Stomach smooth muscle (tissue), 2 donors: ENCODE measurements around the gene IGF2R.

ENCODE experiments used
- H3K27ac ChIP-seq: one replicate; pipeline ENCODE4 v1.7.0; 2013; ENCODE audit warnings: mild to moderate bottlenecking, low read length, inconsistent platforms
- H3K27me3 ChIP-seq, 2 donors: one replicate each; pipeline ENCODE4 v1.7.0; 2013; ENCODE audit warnings: low read length in 2 of 2; ENCODE audit not compliant: insufficient read depth in 2 of 2, control insufficient read depth in 1 of 2
- H3K36me3 ChIP-seq, 2 donors: one replicate each; pipeline ENCODE4 v1.7.0; 2013; ENCODE audit warnings: low read length in 2 of 2; ENCODE audit not compliant: control insufficient read depth in 2 of 2, insufficient read depth in 2 of 2
- H3K4me1 ChIP-seq: one replicate; pipeline ENCODE4 v1.7.0; 2013; ENCODE audit warnings: low read length; ENCODE audit not compliant: control insufficient read depth, insufficient read depth
- H3K4me3 ChIP-seq, 2 donors: one replicate each; pipeline ENCODE4 v1.7.0; 2013; ENCODE audit warnings: low read length in 2 of 2
- H3K9ac ChIP-seq, 2 donors: one replicate each; pipeline ENCODE4 v1.7.0; 2013; ENCODE audit warnings: low read length in 2 of 2, mild to moderate bottlenecking in 1 of 2
- H3K9me3 ChIP-seq, 2 donors: one replicate each; pipeline ENCODE4 v1.7.0; 2013; ENCODE audit warnings: low read length in 2 of 2; ENCODE audit not compliant: control insufficient read depth in 2 of 2
- donor health status: healthy.
- donor health status: Pancreatic carcinoma.

The IGF2R gene

DNA sequence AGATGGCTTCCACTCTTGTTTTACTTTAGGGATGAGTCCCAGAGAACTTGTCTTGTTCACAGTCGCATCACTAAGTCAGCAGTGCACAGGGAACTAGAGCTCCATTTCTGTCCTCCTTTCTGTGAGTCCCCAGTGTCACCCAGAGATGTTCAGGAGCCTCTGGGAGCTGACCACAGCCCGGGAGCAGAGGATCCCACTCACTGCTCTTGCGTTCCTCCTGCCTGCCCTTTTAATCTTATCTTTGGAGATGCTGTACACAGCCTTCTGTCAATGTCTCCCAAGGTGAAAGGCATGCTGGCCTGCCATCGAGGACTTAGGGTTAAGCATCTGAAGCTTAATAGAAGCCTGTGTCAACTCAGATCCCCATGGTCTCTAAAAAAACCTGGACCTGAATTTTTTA, 71.2 kb downstream of the IGF2R start:
- Histone ChIP-seq H3K9ac (no peak overlapping the region), H3K4me3 (no peak overlapping the region), H3K27ac (no peak overlapping the region), H3K9me3 (no peaks in the 10 kb centered on the region), H3K4me1 (peaks cover 7% of the 10 kb centered on the region), H3K27me3 (no peaks in the 10 kb centered on the region), H3K36me3 (peaks cover 28 to 43% of the 10 kb centered on the region in 2 donors)

DNA sequence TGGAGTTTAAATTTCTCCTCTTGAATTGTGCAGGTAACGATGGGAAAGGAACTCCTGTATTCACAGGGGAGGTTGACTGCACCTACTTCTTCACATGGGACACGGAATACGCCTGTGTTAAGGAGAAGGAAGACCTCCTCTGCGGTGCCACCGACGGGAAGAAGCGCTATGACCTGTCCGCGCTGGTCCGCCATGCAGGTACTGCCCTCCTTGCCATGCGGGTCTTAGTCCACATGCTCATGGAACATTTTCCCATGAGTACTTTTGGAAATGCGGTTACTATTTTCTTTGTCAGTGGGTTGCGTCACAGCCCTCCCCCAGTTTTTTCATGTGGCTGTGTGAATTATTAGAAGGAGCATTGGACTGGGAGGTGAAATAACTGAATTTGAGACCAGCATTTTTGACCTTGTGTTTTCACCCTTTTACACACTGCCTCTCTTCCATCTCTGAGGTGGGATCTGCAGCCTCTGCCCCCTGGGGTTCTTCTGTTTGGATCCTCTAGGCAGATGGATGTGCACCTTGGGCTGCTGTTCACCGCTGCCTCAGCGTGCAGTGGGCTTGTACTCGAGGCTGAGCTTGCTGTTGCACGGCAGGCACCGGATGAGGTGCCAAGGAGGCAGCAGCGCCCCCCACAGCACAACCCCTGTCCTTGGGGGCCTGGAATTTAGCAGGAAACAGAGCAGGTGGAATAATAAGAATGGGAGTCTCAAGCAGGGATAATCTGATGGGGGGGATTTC, 71.8 kb downstream of the IGF2R start:
- Histone ChIP-seq H3K27ac (no peak overlapping the region), H3K4me3 (no peak overlapping the region), H3K4me1 (peaks cover 4% of the 10 kb centered on the region), H3K9me3 (no peaks in the 10 kb centered on the region), H3K9ac (no peak overlapping the region), H3K27me3 (no peaks in the 10 kb centered on the region), H3K36me3 (peaks cover 35 to 39% of the 10 kb centered on the region in 2 donors)

DNA sequence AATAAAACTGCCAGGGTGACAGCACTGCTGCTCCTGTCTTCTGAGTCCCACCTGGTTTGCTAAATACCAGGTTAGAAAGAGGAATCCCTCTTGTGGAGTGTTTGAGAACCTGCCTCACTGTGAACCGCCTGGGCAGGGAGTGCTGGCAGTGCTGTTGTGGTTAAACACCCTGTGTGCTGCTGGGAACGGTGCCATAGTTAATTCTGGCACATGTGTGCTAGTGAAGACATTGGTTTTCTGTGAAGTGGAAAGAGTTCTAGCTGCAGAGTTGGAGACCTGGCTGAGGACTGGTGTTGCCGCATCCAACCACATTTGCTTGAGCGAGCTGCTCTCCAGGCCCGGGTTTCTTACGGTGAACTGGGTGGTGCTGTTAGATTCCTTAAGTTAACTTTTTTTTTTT, 72.7 kb downstream of the IGF2R start:
- no peak overlapping the region for H3K27ac ChIP-seq

DNA sequence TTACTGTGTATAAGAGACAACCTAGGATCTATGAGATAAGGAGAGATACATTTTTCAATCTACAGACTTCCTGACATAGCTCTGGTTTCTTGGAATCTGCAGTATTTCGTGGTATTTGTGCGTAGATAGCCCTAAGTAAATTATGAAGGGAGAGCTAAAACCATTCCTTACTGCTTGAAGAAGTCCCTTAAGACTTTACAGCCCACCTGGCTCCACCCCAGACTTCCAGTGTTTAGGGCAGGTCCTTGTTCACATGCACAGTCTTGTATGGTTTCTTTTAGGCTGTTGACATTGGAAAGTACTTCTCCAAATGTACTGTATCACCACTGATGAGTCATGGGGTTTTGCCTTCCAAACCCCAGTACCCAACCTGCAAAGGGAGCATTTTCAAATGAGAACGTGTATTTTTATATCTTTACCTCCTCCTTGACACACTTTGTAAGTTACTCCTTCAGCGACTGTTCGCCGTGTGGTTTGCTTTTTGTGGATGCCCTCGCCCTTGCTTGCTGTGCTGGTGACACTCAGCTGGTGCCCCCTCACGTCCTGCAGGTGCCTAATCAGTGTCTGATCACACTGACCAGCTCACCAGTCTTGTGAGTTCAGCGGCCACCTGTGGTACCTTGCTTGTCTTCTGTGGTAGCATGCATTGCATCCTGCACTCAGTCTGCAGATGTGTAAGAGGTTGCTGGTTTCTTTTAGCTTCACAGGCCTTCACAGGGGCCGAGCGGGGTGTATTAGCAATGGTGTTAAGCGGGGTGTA, 73.3 kb downstream of the IGF2R start:
- Histone ChIP-seq H3K4me1 (peaks cover 4% of the 10 kb centered on the region), H3K36me3 (peaks cover 43 to 46% of the 10 kb centered on the region in 2 donors), H3K27me3 (no peaks in the 10 kb centered on the region), H3K27ac (no peak overlapping the region), H3K9me3 (no peaks in the 10 kb centered on the region), H3K9ac (no peak overlapping the region), H3K4me3 (no peak overlapping the region)

More for the DNA sequence above, 72.7 kb downstream of the IGF2R start:
- H3K9ac ChIP-seq, result no peak overlapping the region
- no peak overlapping the region for H3K4me3 ChIP-seq
- H3K4me1 ChIP-seq, result peaks cover 4% of the 10 kb centered on the region
- peaks cover 40 to 41% of the 10 kb centered on the region in 2 donors for H3K36me3 ChIP-seq
- H3K27me3 ChIP-seq, result no peaks in the 10 kb centered on the region
- no peaks in the 10 kb centered on the region for H3K9me3 ChIP-seq

DNA sequence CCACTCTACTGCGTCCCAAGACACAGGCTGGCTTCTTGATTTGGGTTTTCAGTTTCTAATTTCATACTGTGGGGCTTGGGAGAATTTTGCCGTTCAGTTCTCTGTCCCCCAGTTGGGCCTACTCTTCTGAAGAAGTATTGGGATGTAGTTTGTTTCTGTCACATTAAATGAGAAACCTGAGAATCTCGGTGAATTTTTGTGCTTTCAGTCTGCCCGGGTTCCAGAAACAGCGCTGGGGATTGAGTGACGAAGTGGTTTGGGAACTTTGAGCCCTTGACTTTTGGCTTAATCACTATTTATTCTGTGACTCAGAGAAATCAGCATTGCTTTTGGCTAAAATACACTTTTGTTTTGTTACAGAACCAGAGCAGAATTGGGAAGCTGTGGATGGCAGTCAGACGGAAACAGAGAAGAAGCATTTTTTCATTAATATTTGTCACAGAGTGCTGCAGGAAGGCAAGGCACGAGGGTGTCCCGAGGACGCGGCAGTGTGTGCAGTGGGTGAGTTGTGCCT, 74.0 kb downstream of the IGF2R start:
- H3K27me3 ChIP-seq, result no peaks in the 10 kb centered on the region
- no peak overlapping the region for H3K9ac ChIP-seq
- H3K36me3 ChIP-seq, result peaks cover 50 to 52% of the 10 kb centered on the region in 2 donors
- no peak overlapping the region for H3K4me3 ChIP-seq
- no peak overlapping the region for H3K27ac ChIP-seq
- peaks cover 4% of the 10 kb centered on the region for H3K4me1 ChIP-seq
- H3K9me3 ChIP-seq, result no peaks in the 10 kb centered on the region

DNA sequence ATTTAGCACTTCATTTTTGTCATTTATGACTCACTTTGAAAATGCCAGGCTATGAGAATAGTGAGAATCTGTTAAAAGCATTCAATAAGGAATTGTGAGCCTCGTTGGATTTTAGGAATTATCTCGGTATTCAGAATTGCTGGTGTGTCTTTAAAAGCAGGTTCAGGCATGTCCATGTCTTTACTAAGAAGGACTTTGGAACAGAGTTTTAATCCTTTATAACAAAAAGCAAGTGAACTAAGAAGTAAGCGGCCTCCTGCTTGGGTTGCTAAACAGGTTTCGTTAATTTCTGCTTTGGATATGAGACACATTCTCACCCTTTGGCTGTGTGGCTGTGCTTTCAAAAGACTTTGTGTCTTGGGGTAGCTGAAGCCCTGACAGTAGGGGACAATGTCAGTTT, 74.9 kb downstream of the IGF2R start:
- no peak overlapping the region for H3K27ac ChIP-seq
- no peak overlapping the region for H3K4me3 ChIP-seq
- no peaks in the 10 kb centered on the region for H3K27me3 ChIP-seq
- peaks cover 4% of the 10 kb centered on the region for H3K4me1 ChIP-seq
- H3K9ac ChIP-seq, result no peak overlapping the region
- no peaks in the 10 kb centered on the region for H3K9me3 ChIP-seq
- H3K36me3 ChIP-seq, result peaks cover 59 to 61% of the 10 kb centered on the region in 2 donors

DNA sequence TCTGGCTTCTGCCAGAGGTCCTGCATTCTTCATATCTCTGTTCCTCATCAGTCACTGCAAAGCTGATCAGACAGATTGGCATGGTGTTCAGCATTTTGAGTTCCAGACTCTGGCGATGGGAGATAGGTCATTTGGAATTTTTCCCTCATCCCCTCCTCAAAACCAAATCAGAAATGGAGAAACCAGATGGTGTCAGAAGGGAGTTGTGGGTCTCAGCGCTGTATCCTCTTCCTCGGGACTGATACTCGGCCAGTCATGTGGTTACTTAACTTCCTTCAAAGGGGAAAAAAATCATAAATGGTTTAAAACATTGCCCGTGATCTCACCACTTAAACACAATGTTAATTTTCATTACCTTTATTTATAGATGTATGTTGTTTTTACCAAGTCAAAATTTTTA, 75.8 kb downstream of the IGF2R start:
- Histone ChIP-seq H3K27me3 (no peaks in the 10 kb centered on the region), H3K36me3 (peaks cover 62 to 69% of the 10 kb centered on the region in 2 donors), H3K4me1 (peaks cover 4% of the 10 kb centered on the region), H3K27ac (no peak overlapping the region), H3K9me3 (no peaks in the 10 kb centered on the region), H3K4me3 (no peak overlapping the region), H3K9ac (no peak overlapping the region)

DNA sequence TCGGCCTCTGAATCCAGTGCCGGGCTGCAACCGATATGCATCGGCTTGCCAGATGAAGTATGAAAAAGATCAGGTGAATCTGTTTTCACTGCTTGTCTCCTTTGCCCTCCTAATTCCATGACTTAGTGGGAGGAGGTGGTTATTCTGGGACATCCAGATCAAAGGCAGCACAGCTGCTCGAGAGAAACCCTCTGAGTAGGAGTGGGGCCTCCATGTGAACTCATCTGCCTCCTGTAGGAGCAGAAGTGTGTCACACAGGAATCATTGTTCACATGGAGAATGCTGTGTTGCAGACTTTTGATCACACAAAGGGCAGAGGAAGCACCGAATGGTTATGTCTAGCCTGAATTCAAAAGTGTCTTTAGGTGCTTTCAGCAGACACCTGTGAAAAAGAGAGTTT, 79.6 kb downstream of the IGF2R start:
- H3K9me3 ChIP-seq, result no peaks in the 10 kb centered on the region
- no peak overlapping the region for H3K27ac ChIP-seq
- H3K4me1 ChIP-seq, result no peaks in the 10 kb centered on the region
- H3K36me3 ChIP-seq, result peaks cover 60 to 79% of the 10 kb centered on the region in 2 donors
- H3K9ac ChIP-seq, result no peak overlapping the region
- H3K4me3 ChIP-seq, result no peak overlapping the region
- H3K27me3 ChIP-seq, result no peaks in the 10 kb centered on the region

DNA sequence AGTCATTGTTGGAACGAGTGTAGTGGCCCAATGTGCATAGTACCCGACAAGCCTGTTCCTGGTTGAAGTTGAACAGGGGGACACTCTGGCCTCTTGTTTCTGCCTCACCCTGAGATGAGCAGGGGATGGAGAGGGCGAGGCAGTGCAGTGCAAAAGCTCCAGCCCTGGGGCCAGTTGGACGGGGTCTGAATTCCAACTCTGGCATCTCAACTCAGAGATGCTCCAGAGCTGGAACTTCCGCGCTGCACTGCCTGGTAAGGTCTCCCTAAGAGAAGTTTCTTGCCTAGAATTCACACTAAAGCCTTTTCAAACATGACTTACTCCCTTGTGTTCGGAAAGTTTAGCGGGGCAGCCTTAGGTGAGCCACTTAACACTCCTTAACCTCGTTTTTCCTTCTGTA, 80.5 kb downstream of the IGF2R start:
- peaks cover 62 to 72% of the 10 kb centered on the region in 2 donors for H3K36me3 ChIP-seq
- no peak overlapping the region for H3K9ac ChIP-seq
- no peaks in the 10 kb centered on the region for H3K9me3 ChIP-seq
- H3K27ac ChIP-seq, result no peak overlapping the region
- H3K4me1 ChIP-seq, result no peaks in the 10 kb centered on the region
- H3K27me3 ChIP-seq, result no peaks in the 10 kb centered on the region
- no peak overlapping the region for H3K4me3 ChIP-seq

DNA sequence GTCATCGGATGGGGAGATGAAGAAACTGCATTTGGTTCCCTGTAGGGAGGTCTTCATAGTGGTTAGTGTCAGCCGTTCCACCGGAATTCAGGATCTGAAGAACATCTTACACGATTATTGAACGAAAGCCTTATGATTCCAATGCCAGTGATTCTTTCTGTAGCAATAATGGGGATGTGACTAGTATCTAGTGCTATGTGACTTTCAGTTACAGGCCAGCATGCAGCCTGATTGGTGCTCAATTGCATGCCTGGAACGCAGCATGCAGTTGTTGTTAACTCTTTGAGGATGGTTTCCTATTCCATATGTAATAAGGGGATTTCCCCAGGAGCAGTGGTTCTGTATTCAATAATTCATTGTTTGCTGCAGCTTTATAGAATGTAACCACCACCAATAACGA, 81.1 kb downstream of the IGF2R start:
- no peak overlapping the region for H3K9ac ChIP-seq
- no peak overlapping the region for H3K4me3 ChIP-seq
- H3K27me3 ChIP-seq, result no peaks in the 10 kb centered on the region
- H3K27ac ChIP-seq, result no peak overlapping the region
- H3K4me1 ChIP-seq, result no peaks in the 10 kb centered on the region
- no peaks in the 10 kb centered on the region for H3K9me3 ChIP-seq
- peaks cover 62 to 73% of the 10 kb centered on the region in 2 donors for H3K36me3 ChIP-seq

DNA sequence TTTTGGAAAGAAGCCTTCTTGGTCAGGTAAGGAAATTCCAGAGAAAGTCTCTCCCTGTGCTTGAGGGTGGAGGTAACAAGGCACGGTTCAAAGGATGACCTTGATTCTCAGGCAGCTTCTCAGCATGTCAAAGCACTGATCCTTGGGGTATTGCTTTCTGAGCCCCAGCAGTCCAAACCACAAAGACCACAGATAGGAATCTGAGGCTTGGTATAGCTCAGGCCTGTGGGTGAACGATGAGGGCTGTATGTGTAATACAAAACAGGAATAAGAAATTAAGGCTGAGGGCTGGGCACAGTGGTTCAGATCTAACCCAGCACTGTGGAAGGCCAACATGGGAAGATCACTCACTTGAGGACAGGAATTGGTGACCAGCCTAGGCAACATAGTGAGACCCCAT, 82.5 kb downstream of the IGF2R start:
- H3K9ac ChIP-seq, result no peak overlapping the region
- no peaks in the 10 kb centered on the region for H3K9me3 ChIP-seq
- H3K27ac ChIP-seq, result no peak overlapping the region
- H3K36me3 ChIP-seq, result peaks cover 64 to 67% of the 10 kb centered on the region in 2 donors
- no peaks in the 10 kb centered on the region for H3K27me3 ChIP-seq
- H3K4me1 ChIP-seq, result no peaks in the 10 kb centered on the region
- no peak overlapping the region for H3K4me3 ChIP-seq
